Transverse colon (tissue), 4 donors: ENCODE results near the gene TGM6. TPM values are rescaled to one million over a fixed set of nuclear protein-coding genes. Genes with fewer than 3 reads are reported as not detected.

Experiments
- DNase-seq: peaks from one replicate; pipeline ENCODE4 v3.0.0-alpha.2; 2019
- H3K27ac ChIP-seq, 4 donors: fragments of 200-600 bp; sonication (generic); 2 replicates each; pipeline ENCODE4 v1.5.1; 2016 to 2018; ENCODE audit warnings: inconsistent platforms in 4 of 4
- H3K27me3 ChIP-seq: fragments of 200-600 bp; sonication (generic); 2 replicates; pipeline ENCODE4 v1.5.1; 2017; ENCODE audit warnings: inconsistent platforms
- H3K36me3 ChIP-seq, 4 donors: fragments of 200-600 bp; sonication (generic); 2 replicates each; pipeline ENCODE4 v1.5.1; 2017 to 2019; ENCODE audit warnings: inconsistent platforms in 4 of 4
- H3K4me1 ChIP-seq, 4 donors: fragments of 200-600 bp; sonication (generic); 2 replicates each; pipeline ENCODE4 v1.5.1; 2017 to 2020; ENCODE audit warnings: inconsistent platforms in 4 of 4
- H3K4me3 ChIP-seq, 4 donors: fragments of 200-600 bp; sonication (generic); 1 replicate in 1 of 4; 2 replicates in 3 of 4; pipeline versions ENCODE4 v1.5.1 to v1.6.1; 2017 to 2019; ENCODE audit warnings: inconsistent platforms in 4 of 4
- H3K9me3 ChIP-seq, 2 donors: fragments of 200-600 bp; sonication (generic); 2 replicates each; pipeline ENCODE4 v1.5.1; 2017 to 2019; ENCODE audit warnings: inconsistent platforms in 2 of 2
- CTCF ChIP-seq, 5 experiments: fragments of 200-600 bp in 3 of 5; fragments of 450-650 bp in 2 of 5; sonication (generic) in 3 of 5; IDR thresholded peaks; 1 replicate in 2 of 5; 2 replicates in 3 of 5; pipeline ENCODE4 v1.5.1; 2016 to 2017; ENCODE audit warnings: antibody characterized with exemption in 5 of 5, inconsistent platforms in 3 of 5, mild to moderate bottlenecking in 2 of 5, moderate library complexity in 1 of 5
- EP300 ChIP-seq: sonication (generic); formaldehyde crosslinking; IDR thresholded peaks from one replicate; pipeline ENCODE4 v1.6.1; 2017; ENCODE audit warnings: antibody characterized with exemption, low read depth
- POLR2A ChIP-seq: fragments of 450-650 bp; IDR thresholded peaks from one replicate; pipeline ENCODE4 v1.6.1; 2016; ENCODE audit warnings: antibody characterized with exemption, mild to moderate bottlenecking, moderate library complexity
- POLR2AphosphoS5 ChIP-seq, 3 donors: sonication (generic); formaldehyde crosslinking; IDR thresholded peaks; one replicate each; pipeline ENCODE4 v1.6.1; 2016; ENCODE audit warnings: antibody characterized with exemption in 3 of 3
- WGBS, 2 donors: methylation state at CpG; one replicate each; pipeline ENCODE4 v1.1.5; 2018; ENCODE audit warnings: low coverage in 1 of 2; 5-methylcytosine and 5-hydroxymethylcytosine counted together
- in situ Hi-C, 4 donors: fragments of 200-750 bp; cut with MboI; loops; one replicate each; pipeline versions ENCODE4 v1.15.0 to v1.15.1; 2017; ENCODE audit warnings: low sequenced_read_pairs in 3 of 4, low pct_ligation_motif_present in 1 of 4, low pct_unique_long_range_greater_than_20kb in 1 of 4
- intact Hi-C: fragments of 100-400 bp; cut with DNase I; formaldehyde crosslinking; loops from one replicate; pipeline ENCODE4 v1.15.1; 2023; ENCODE audit warnings: low total_unique reads
- total RNA-seq, 4 donors: library from RNA; depleted of rRNA; stranded (reverse); fragments of >200 nt; gene quantifications; one replicate each; pipeline ENCODE4 v1.1.0, GENCODE V29; 2016

TGM6 gene
- total RNA-seq, 4 donors from 2014 or later, result 0.14 TPM; not detected in 3

- Histone ChIP-seq H3K36me3 (no peaks in the 10 kb centered on the region), H3K4me3 (no peak overlapping the region), H3K9me3 (no peaks in the 10 kb centered on the region), H3K27me3 (peaks cover 10% of the 10 kb centered on the region), H3K27ac (no peak overlapping the region), H3K4me1 (no peaks in the 10 kb centered on the region)
- no peak for DNase-seq
- WGBS, 2 donors, result 48 to 60% methylated on average over 3 of the region's 3 CpGs
- in situ Hi-C loops, result loop anchor here in 1 of 4 donors (5.0 kb wide), 1 partner anchor 139 kb away; no protein-coding TSS in a partner anchor
- intact Hi-C loops, result no loop called here
- TF ChIP-seq EP300 (no peak), POLR2A (no peak), POLR2AphosphoS5 (IDR thresholded peaks at IDR 0.05) (no peak), CTCF (IDR thresholded peaks at IDR 0.05) (no peak)
These were observed 34.5 kb upstream of the TGM6 start for GRCh38 chr20:2346188-2346587.

- DNase-seq, result no peak
- TF ChIP-seq POLR2AphosphoS5 (IDR thresholded peaks at IDR 0.05), result no peak
- TF ChIP-seq CTCF (IDR thresholded peaks at IDR 0.05), result no peak
- TF ChIP-seq POLR2A, result no peak
- no peak for TF ChIP-seq EP300
- intact Hi-C loops, result no loop called here
- no peaks in the 10 kb centered on the region for H3K36me3 ChIP-seq
- no peaks in the 10 kb centered on the region for H3K9me3 ChIP-seq
- peaks cover 16% of the 10 kb centered on the region for H3K27me3 ChIP-seq
- H3K4me1 ChIP-seq, result no peaks in the 10 kb centered on the region
- H3K4me3 ChIP-seq, result no peak overlapping the region
- in situ Hi-C loops, result loop anchor here in 1 of 4 donors (5.0 kb wide), 1 partner anchor 141 kb away; no protein-coding TSS in a partner anchor
- 85 to 100% methylated on average over 2 to 5 of the region's 5 CpGs for WGBS, 2 donors
- no peak overlapping the region for H3K27ac ChIP-seq
These were observed 32.4 kb upstream of the TGM6 start for GRCh38 chr20:2348336-2348735.

- TF ChIP-seq CTCF (IDR thresholded peaks at IDR 0.05) (no peak), POLR2A (no peak), EP300 (no peak), POLR2AphosphoS5 (IDR thresholded peaks at IDR 0.05) (no peak)
- H3K27me3 ChIP-seq, result peaks cover 21% of the 10 kb centered on the region
- DNase-seq, result no peak
- in situ Hi-C loops (loop anchor here in 1 of 4 donors (5.0 kb wide), 1 partner anchor 142 kb away; no protein-coding TSS in a partner anchor), intact Hi-C loops (no loop called here)
- H3K4me1 ChIP-seq, result no peaks in the 10 kb centered on the region
- WGBS, 2 donors, result 75% methylated on average over 4 of the region's 4 CpGs; no CpG with 5 or more reads in 1 of the 2 donors
- H3K27ac ChIP-seq, result no peak overlapping the region
- H3K4me3 ChIP-seq, result no peak overlapping the region
- no peaks in the 10 kb centered on the region for H3K9me3 ChIP-seq
- no peaks in the 10 kb centered on the region for H3K36me3 ChIP-seq
These were observed 30.9 kb upstream of the TGM6 start for GRCh38 chr20:2349801-2350200.

GRCh38 chr20:2350606-2351005 lies 30.1 kb upstream of the TGM6 start:
- H3K4me3 ChIP-seq, result no peak overlapping the region
- DNase-seq, result no peak
- H3K36me3 ChIP-seq, result no peaks in the 10 kb centered on the region
- H3K27me3 ChIP-seq, result peaks cover 21% of the 10 kb centered on the region
- in situ Hi-C loops (no loop called here), intact Hi-C loops (no loop called here)
- WGBS, 2 donors, result 65 to 76% methylated on average over 3 to 5 of the region's 5 CpGs
- no peaks in the 10 kb centered on the region for H3K4me1 ChIP-seq
- no peaks in the 10 kb centered on the region for H3K9me3 ChIP-seq
- TF ChIP-seq POLR2AphosphoS5 (IDR thresholded peaks at IDR 0.05), result no peak
- no peak for TF ChIP-seq EP300
- no peak for TF ChIP-seq CTCF (IDR thresholded peaks at IDR 0.05)
- TF ChIP-seq POLR2A, result no peak
- no peak overlapping the region for H3K27ac ChIP-seq
